Fibroblast of lung (primary cell): ENCODE data around the gene RNF34.

Source experiments
- CTCF ChIP-seq, 2 donors: IDR thresholded peaks in 1 of 2; conservative IDR thresholded peaks in 1 of 2; 1 replicate in 1 of 2; 2 replicates in 1 of 2; pipeline ENCODE4 v1.5.1; 2011 to 2012; ENCODE audit warnings: low read length in 2 of 2, control low read depth in 1 of 2, inconsistent platforms in 1 of 2, low read depth in 1 of 2, mild to moderate bottlenecking in 1 of 2
- EZH2 ChIP-seq: IDR thresholded peaks from 2 replicates; pipeline ENCODE4 v1.5.1; 2012; ENCODE audit warnings: low read length, control low read depth, mild to moderate bottlenecking; ENCODE audit errors: missing control alignments

DNA sequence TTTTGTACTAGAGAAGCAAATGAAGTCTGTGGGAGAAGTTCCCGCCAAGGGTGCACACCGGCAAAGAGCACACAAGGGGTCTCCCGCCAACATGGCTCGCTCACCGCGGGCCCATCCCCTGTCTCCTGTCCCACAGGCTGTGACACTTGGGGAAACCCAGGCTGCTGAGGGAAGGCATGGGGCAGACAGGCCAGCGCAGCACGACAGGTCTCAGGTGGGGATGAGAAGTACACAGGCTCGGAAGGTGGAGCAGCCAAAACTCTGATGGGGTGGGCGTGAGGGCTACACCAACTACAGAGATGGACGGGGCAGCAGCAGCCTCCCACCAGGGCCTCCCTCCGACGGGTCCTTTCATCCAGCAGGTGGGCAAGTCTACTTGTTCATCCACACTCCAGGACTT lies 64.4 kb downstream of the RNF34 start:
- TF ChIP-seq CTCF (conservative IDR thresholded peaks at IDR 0.05 in 1 of 2, IDR thresholded peaks at IDR 0.05 in 1 of 2; ENCODE audit: low read depth in 1 of 2, low read length in 2 of 2) = no peak
- TF ChIP-seq EZH2 = no peak
